GM12801 (cell line): ENCODE data around the gene C1orf185.

ENCODE experiments used
- TF ChIP-seq, protein P1 (sequence below): IDR thresholded peaks from one replicate; pipeline ENCODE4 v1.5.1; 2011; ENCODE audit warnings: control low read depth; ENCODE audit not compliant: insufficient read length; ENCODE audit errors: extremely low read depth

The C1orf185 gene

DNA sequence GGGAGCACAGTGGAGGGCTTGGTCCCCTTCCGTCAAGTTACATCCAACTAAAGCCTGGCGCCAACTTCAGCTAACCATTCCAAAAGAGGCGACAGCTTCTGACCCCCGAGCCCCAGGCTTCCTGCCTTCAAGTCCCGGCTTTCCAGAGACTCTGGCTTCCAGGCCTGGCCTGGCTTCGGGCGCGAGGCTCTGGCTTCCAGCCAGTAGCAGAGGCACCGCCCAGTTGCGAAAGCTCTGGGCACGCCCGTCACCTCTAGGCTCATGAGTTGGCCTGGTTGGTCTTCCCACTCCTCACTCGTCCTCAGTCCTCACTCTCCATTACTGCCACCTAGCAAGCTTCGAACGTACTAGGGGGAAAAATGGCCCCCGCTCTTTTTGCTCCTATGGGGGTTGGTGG lies 30.0 kb upstream of the C1orf185 start:
- TF ChIP-seq, protein P1, sequence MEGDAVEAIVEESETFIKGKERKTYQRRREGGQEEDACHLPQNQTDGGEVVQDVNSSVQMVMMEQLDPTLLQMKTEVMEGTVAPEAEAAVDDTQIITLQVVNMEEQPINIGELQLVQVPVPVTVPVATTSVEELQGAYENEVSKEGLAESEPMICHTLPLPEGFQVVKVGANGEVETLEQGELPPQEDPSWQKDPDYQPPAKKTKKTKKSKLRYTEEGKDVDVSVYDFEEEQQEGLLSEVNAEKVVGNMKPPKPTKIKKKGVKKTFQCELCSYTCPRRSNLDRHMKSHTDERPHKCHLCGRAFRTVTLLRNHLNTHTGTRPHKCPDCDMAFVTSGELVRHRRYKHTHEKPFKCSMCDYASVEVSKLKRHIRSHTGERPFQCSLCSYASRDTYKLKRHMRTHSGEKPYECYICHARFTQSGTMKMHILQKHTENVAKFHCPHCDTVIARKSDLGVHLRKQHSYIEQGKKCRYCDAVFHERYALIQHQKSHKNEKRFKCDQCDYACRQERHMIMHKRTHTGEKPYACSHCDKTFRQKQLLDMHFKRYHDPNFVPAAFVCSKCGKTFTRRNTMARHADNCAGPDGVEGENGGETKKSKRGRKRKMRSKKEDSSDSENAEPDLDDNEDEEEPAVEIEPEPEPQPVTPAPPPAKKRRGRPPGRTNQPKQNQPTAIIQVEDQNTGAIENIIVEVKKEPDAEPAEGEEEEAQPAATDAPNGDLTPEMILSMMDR, result no peak

DNA sequence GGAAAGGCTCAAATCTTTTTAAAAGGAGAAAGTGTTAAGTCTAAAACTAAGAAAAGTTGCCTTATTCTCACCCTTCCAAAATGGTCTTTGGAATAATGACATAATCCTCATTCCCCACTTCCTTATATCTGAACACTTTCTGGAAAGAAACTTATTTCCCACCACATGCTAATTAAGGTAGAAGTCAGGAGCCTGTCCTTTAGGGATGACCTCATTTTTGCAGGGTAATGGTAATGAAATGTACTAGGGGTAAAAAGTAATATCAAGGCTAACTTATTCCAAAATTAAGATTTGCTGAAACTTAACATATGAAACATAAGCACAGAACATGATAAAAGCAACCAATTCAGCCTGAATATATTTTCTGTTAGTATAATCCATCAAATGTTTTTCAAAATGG lies 29.4 kb upstream of the C1orf185 start:
- TF ChIP-seq, protein P1, result no peak

DNA sequence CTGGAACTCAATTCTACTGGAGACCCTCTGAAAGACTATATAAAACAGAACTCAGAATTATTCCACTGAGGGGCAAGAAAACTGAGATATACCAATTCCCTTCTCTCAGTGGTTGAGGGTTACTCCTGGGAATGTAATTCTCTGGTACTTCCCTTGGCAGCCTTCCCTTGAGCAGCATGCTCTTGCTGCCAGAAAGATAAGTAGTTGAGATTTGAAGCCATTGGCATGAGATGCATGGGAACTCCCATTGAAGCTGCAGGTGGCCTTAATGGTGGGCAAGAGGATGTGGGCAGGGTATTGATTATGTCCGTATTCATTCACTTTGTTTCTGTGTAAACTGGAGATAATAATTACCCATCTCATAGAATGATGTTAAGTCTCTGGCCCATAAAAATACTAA lies 28.6 kb upstream of the C1orf185 start:
- TF ChIP-seq, protein P1, result no peak

DNA sequence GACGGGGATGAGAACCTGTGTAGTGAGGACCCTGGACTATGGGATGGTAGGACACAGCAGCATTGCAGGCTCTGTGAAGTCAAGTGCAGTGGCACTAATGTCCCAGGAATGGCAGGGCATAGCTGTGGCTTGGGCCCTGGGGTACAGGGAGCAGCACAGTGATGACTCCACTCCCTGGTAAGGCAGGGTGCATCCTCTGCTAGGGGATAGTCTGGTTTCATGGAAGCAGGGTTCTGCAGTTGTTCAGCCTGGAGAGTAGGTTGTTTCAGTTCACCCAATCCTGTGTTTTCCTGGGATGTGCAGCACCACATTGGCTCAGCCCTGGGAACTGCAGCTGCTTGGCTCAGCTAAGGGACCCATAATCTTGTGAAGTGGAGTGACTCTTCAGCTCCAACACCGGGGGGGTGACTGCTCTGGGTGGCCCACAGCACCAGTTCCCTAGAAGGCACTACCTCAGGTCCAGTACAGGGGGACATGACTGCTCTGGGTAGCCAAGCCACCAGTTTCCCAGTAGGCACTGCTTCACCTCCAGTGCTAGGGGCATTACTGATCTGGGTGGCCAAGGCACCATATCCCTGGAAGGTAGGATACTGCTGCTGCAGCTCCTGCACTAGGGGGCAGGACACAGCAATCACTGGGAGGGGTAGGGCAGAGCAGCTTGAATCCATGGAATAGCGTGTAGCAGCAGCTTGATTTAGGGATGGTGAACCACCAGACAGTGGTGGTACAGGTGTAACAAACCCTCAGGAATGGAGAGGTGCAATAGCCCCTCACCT lies 15.3 kb upstream of the C1orf185 start:
- TF ChIP-seq, protein P1, result no peak

DNA sequence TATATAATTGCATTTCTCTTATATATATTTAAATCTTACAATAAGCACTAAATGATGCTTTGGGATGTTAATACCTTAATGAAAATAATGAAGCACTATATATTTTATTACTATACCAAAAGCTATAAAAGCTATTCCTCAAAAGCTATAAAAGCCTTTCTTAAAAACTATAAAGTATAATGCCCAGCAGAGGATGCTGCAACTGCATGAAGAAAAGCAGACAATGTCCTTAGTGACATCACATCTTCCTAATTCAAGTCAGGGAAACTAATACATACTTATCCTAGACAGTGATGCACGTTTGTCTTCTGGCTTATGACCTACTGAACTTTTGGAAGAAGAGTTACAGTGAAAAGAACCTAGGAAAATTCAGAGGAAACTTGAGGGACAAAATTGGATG lies 13.6 kb upstream of the C1orf185 start:
- TF ChIP-seq, protein P1, result no peak

DNA sequence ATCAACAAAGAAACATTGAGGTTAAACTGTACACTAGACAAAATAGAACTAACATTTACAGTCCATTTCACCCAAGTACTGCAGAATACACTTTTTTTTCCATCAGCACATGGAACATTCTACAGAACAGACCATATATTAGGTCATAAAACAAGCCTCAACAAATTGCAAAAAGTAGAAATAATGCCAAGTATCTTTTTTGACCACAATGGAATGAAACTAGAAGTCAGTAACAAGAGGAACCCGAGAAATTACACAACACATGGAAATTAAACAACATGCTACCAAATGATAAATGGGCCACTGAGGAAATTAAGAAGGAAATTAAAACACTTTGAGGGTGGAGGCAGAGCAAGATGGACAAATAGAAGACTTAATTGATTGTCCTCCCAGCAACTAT lies 8.4 kb upstream of the C1orf185 start:
- TF ChIP-seq, protein P1, result no peak

DNA sequence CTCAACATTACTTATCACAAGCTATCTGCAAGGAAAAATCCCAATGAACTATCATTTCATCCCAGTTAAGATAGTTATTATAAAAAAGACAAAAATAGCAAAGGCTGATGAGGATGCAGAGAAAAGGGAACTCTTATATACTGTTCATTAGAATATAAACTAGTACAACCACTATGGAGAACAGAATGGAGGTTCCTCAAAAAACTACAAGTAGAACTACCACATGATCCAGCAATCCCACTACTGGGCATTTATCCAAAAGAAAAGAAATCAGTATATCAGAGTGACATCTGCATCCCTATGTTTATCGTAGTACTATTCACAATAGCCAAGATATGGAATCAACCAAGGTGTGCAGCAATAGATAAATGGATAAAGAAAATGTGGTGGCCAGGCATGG lies 4.9 kb upstream of the C1orf185 start:
- TF ChIP-seq, protein P1, result no peak
